ENCODE results near the gene UBIAD1. TPM values are rescaled to one million over a fixed set of nuclear protein-coding genes. Genes with fewer than 3 reads are reported as not detected.

The UBIAD1 gene
- total and polyA plus RNA-seq, 2 of the 13 experiments (the other 11 are each of a cell fraction or from before 2014, with no cell fraction given), result 16.9 to 20.4 TPM

- Histone ChIP-seq H3K9me3 (ENCODE audit: low read length) (no peaks in the 10 kb centered on the region), H3K79me2 (ENCODE audit: insufficient read depth, low read length) (no peaks in the 10 kb centered on the region), H4K20me1 (ENCODE audit: insufficient read depth, low read length) (no peaks in the 10 kb centered on the region), H3K4me2 (ENCODE audit: low read depth, low read length) (no peak overlapping the region), H3K4me1 (ENCODE audit: insufficient read depth, low read length) (no peaks in the 10 kb centered on the region), H3K9ac (ENCODE audit: insufficient read depth, low read depth, low read length) (no peak overlapping the region), H3K4me3 (replicated peaks in 1 of 3; ENCODE audit: insufficient read depth in 1 of 3, low read depth in 2 of 3, low read length in 3 of 3) (no peak overlapping the region), H3K36me3 (replicated peaks in 1 of 2; ENCODE audit: control insufficient read depth in 1 of 2, insufficient read depth in 2 of 2, low read length in 2 of 2) (peaks cover 25 to 61% of the 10 kb centered on the region in 2 experiments), H2AFZ (ENCODE audit: low read length) (no peak overlapping the region), H3K27me3 (ENCODE audit: control insufficient read depth in 1 of 2, insufficient read depth in 2 of 2, low read length in 2 of 2) (no peaks in the 10 kb centered on the region), H3K27ac (ENCODE audit: extremely low read length, insufficient read depth, low read length) (no peak overlapping the region)
- TF ChIP-seq CAMTA2 (CRISPR knock-in tag; IDR thresholded peaks at IDR 0.05; ENCODE audit: borderline replicate concordance) (no peak), RFXANK (CRISPR knock-in tag; IDR thresholded peaks at IDR 0.05) (no peak), TCF12 (IDR thresholded peaks at IDR 0.05) (no peak), TCF12 (CRISPR knock-in tag; IDR thresholded peaks at IDR 0.05) (no peak), KAT8 (CRISPR knock-in tag; IDR thresholded peaks at IDR 0.05) (no peak), GABPA (IDR thresholded peaks at IDR 0.05; ENCODE audit: low read depth, low read length) (no peak), GABPA (CRISPR knock-in tag; IDR thresholded peaks at IDR 0.05; ENCODE audit: low read depth) (no peak)
- BruUV-seq (replicated peaks), result no TSS peak
- POLR2A ChIA-PET, result no interaction called here
- in situ Hi-C loops (cut with HindIII; ENCODE audit: extremely low pct_ligation_motif_present, low pct_unique_long_range_greater_than_20kb) (no loop called here), intact Hi-C loops (cut with micrococcal nuclease; ENCODE audit: unreplicated experiment) (no loop called here)
- CTCF ChIA-PET (ENCODE audit: low intra/inter-chr PET ratio, low total read pairs), result no interaction called here
- WGBS (ENCODE audit: low lambda C conversion rate), result 100% methylated on average over 4 of the region's 4 CpGs
- DNase-seq (ENCODE audit: low spot score) (no peak), FAIRE-seq (no peak), ATAC-seq (no peak)
These were observed 43.8 kb upstream of the UBIAD1 start for GRCh38 chr1:11229203-11229602.

- DNase-seq (ENCODE audit: low spot score) (no peak), ATAC-seq (no peak), FAIRE-seq (no peak)
- no peak for TF ChIP-seq NFAT5 (CRISPR knock-in tag; IDR thresholded peaks at IDR 0.05)
- no peak for TF ChIP-seq ELF3 (CRISPR knock-in tag; IDR thresholded peaks at IDR 0.05)
- TF ChIP-seq CBX5 (CRISPR knock-in tag; IDR thresholded peaks at IDR 0.05; ENCODE audit: borderline replicate concordance), result no peak
- no peak for TF ChIP-seq ZSCAN31 (CRISPR knock-in tag; IDR thresholded peaks at IDR 0.05; ENCODE audit: low read depth)
- no peak for TF ChIP-seq TBX3 (IDR thresholded peaks at IDR 0.05; ENCODE audit: borderline replicate concordance)
- no peak for TF ChIP-seq ZNF556 (CRISPR knock-in tag; IDR thresholded peaks at IDR 0.05; ENCODE audit: borderline replicate concordance)
- TF ChIP-seq MIXL1 (CRISPR knock-in tag; IDR thresholded peaks at IDR 0.05), result no peak
- TF ChIP-seq ZNF30 (CRISPR knock-in tag; IDR thresholded peaks at IDR 0.05), result no peak
- no peak for TF ChIP-seq HMG20A (CRISPR knock-in tag; IDR thresholded peaks at IDR 0.05; ENCODE audit: borderline replicate concordance)
- Histone ChIP-seq H3K4me1 (ENCODE audit: insufficient read depth, low read length) (no peaks in the 10 kb centered on the region), H3K9me3 (ENCODE audit: low read length) (no peaks in the 10 kb centered on the region), H3K27me3 (ENCODE audit: control insufficient read depth in 1 of 2, insufficient read depth in 2 of 2, low read length in 2 of 2) (no peaks in the 10 kb centered on the region), H2AFZ (ENCODE audit: low read length) (no peak overlapping the region), H3K27ac (ENCODE audit: extremely low read length, insufficient read depth, low read length) (no peak overlapping the region), H4K20me1 (ENCODE audit: insufficient read depth, low read length) (no peaks in the 10 kb centered on the region), H3K4me3 (replicated peaks in 1 of 3; ENCODE audit: insufficient read depth in 1 of 3, low read depth in 2 of 3, low read length in 3 of 3) (no peak overlapping the region), H3K9ac (ENCODE audit: insufficient read depth, low read depth, low read length) (no peak overlapping the region), H3K36me3 (replicated peaks in 1 of 2; ENCODE audit: control insufficient read depth in 1 of 2, insufficient read depth in 2 of 2, low read length in 2 of 2) (peaks cover 32 to 82% of the 10 kb centered on the region in 2 experiments), H3K4me2 (ENCODE audit: low read depth, low read length) (no peak overlapping the region), H3K79me2 (ENCODE audit: insufficient read depth, low read length) (no peaks in the 10 kb centered on the region)
- no TSS peak for BruUV-seq (replicated peaks)
- POLR2A ChIA-PET, result no interaction called here
- in situ Hi-C loops (cut with HindIII; ENCODE audit: extremely low pct_ligation_motif_present, low pct_unique_long_range_greater_than_20kb) (no loop called here), intact Hi-C loops (cut with micrococcal nuclease; ENCODE audit: unreplicated experiment) (no loop called here)
- CTCF ChIA-PET (ENCODE audit: low intra/inter-chr PET ratio, low total read pairs), result no interaction called here
- 98% methylated on average over 2 of the region's 2 CpGs for WGBS (ENCODE audit: low lambda C conversion rate)
These were observed 39.8 kb upstream of the UBIAD1 start for GRCh38 chr1:11233208-11233607.

Data from HepG2 (cell line).